GM19455 (cell line): Measurements from ENCODE around the gene STYXL1.

Source experiments
- ATAC-seq: cut with Tn5 transposase; IDR thresholded peaks from one replicate; pipeline ENCODE4 v1.9.1; 2021; ENCODE audit not compliant: unreplicated experiment

Gene STYXL1

DNA sequence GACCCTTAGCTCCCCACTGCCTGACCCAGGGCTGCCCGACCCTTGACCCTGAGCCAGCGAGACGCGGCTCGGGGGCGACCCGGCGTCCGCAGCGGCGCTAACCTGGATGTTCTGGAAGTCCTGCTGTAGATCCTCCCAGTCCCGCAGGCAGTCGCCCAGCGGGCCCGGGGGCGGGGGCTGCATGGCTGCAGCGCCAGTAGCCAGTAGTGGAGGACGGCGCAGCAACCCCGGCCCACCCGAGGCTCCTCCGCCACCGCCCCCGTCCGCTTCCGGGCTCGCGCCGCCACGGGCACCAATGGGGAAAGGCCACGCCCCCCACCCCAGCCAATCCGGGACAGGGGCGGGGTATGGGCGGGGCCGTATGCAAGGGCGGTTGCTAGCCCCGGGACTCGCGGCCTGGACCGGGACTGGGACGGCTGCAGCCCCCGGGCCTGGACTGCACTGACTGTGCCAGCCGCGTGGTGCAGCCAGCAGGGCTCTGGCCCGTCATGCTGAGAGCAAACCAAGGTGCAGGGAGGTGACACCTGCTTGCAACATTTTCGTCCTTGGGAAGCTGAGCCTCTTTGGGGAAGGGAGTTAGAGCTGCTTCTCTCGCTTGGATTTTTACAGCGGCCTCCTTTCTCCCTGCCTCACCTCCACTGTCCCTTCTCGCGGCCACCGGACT is 53.3 kb downstream of the STYXL1 start, which contains the start of gene TMEM120A:
TSS of gene TMEM120A (minus strand) at position 208 of the 664 bp plus-strand sequence. CDS start at position 183, 25 bp downstream.
- ATAC-seq = peak; percentile 96

DNA sequence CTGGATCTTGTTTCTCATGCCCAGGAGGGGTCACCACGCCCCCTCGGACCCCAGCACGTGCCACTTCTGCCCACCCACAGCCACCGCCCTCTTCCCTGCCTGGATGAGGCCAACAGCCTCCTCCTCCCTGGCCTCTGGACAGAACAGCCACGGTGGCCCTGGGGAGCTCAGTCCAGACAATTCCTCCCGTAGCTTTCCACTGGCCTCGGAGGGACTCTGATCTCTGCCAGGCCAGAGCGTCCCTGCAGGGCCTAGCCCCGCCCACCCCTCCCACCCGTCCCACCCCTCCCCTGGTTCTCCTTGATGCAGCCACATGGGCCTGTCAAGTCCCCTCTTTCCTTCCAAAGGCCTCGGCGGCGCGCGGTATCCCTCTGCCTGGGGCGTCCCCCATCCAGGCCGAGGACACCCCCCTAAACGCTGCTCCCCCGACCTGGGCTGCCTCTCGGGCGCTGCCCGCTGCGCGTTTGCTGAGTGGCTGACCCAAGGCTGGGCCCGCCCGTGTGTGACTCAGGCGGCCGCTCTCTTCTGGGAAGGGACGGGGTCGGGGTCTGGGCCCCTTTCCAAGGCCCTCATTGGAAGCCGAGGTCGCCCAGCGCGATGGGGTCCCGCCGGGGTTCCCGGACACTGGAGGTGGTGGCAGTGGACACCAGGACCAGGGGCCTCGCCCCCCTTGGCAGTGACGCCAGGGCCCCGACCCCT is 54.0 kb downstream of the STYXL1 start:
- peak; percentile 11 for ATAC-seq

DNA sequence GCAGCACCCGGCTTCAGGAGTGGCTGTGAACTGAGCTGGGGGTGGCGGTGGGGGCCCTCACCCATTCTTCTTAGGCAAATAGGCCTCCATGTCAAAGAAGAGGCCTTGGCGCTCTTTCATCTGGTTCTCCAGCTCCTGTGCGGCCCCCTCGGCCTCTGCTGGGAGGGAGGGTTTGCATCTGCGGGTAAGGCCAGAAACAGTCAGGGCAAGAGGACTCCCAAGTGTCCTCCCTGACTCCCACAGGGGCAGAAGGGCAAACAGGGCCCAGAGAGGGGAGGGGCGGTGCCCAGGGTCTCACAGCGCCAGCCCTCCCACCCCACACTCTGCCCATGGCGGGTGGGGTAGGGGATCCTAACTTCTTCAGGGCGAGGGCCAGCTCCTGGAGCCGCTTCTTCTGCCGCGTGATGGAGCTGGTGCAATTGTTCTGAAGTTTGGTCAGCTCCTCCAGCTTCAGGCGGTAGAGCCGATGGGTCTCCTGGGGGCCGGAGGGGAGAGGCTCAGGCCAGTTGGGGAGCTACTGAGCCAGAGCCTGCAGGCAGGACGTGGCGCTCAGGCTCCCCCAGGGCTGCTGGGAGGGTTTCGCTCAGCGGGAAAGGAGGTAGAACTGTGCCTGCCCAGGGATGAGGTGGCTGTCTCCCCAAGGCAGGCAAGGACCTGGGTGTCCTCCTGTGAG is 55.6 kb downstream of the STYXL1 start:
- no peak for ATAC-seq

DNA sequence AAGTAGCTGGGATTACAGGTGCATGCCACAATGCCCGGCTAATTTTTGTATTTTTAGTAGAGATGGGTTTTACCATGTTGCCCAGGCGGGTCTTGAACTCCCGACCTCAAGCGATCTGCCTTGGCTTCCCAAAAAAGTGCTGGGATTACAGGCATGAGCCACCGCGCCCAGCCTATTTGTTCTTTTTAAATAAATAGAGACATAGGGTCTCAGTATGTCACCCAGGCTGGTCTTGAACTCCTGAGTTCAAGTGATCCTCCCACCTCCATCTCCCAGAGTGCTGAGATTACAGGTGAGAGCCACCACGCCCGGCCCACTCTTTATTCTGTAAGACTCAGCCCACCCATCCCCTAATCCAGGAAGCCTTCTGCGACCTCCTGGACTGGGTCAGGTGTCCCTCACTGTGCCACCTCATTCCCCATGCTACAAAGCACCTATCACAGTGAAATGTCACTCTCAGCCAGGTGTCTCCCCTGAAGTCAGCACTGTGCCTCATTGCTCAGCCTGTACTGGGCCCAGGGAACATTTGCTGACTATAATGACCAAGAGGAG is 56.2 kb downstream of the STYXL1 start:
- ATAC-seq = no peak

DNA sequence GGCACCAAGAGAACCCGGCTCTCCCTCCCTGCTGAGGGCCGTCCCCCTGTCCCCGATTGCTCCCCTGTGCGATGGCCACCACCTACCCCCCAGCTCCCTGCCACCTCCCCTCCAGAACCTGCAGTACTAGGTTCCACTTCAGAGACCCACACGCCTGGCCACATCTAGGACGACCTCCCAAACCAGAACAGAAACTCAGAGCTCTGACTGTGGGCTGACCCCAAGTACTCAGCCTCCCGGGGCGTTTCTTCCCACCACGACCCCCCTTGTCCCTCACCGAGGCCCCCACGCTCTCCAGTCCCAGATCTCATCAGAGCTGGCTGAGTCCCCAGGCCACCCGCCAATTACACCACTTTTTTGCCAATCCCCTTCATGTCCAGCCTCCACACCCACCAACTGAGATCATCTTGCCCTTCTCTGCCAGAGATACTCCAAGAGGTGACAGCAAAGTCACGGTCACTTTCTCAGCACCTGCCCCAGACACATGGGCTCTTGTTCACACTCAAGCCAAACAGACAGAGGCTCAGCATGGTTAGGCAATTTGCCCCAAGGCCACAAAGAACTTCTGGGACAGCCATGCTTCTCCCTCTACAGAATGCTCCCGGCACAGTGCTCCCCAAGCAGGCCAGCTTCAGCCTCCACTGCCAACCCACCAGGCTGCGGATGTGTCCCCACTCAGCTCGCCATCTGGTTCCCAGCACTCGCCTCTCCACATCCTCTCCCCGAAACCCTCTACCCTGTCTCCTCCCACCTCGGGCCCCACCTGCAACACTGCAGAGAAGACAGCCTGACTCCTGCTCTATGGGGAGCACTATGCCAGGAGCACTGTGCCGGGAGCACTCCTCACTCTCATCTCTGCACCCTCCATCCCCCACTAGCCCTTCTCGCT is 58.1 kb downstream of the STYXL1 start:
- ATAC-seq = no peak

DNA sequence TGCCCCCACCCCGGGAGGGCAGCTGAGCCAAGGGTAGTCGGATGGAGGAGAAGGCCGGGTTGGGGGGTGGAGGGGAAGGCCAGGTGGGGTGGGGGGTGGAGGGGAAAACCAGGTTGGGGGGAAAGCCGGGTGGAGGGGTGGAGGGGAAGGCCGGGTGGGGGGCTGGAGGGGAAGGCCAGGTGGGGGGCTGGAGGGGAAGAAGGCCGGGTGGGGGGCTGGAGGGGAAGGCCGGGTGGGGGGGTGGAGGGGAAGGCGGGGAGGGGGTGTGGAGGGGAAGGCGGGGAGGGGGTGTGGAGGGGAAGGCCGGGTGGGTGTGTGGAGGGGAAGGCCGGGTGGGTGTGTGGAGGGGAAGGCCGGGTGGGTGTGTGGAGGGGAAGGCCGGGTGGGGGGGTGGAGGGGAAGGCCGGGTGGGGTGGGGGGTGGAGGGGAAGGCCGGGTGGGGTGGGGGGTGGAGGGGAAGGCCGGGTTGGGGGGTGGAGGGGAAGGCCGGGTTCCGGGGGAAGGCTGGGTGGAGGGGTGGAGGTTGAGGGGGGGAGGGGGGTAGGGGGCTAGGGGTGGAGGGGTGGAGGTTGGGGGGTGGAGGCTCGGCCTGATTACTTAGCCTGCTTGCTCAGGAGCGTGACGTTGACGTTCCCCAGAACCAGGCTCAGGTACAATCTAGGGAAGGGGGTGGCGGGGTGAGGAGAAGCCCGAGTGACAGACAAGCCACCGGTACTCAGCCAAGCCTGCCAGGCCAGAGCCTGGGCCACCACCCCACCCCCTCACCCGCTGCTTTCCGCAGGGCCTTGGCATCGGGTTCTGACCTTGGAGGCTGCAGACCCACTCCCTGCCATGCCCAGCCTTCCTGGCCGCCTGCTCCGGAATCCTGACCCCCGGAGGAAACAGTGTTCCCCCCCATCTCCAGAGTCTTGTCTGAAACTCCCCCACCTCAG is 59.0 kb downstream of the STYXL1 start:
- ATAC-seq = no peak

DNA sequence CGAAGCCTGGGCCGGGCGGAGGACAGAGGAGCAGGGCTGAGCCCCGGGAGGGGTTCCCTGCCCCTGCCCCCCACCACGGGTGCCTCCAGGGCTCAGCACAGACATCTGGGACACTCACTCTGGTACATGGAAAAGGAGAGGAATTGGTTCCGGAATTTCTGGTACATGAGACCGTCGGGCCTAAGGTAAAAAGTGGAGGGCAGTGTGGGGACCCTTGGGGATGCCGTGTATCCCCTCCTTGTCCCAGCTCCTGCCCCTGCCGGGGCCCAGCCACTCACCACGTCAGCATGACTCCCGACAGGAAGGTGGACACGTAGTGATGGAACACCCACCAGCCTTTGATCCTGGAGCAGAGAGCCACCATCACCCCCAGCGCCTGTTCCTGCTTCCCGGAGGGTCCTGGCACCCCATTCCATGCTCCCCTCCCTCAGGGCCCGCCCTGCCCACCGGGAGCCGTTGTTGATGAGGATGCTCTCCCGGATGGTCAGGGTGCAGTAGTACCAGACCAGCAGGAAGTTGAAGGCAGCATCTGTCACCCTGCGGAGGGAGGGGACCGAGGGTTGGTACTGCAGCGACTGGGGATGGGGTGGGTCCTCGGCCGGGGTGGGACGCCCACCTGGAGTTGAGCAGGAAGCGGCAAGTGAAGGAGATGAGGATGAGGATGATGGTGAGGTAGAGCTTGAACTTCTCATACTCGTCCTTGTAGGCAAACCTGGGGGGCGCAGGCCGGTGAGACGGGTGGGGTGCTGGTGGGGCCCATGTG is 59.8 kb downstream of the STYXL1 start:
- ATAC-seq = no peak

DNA sequence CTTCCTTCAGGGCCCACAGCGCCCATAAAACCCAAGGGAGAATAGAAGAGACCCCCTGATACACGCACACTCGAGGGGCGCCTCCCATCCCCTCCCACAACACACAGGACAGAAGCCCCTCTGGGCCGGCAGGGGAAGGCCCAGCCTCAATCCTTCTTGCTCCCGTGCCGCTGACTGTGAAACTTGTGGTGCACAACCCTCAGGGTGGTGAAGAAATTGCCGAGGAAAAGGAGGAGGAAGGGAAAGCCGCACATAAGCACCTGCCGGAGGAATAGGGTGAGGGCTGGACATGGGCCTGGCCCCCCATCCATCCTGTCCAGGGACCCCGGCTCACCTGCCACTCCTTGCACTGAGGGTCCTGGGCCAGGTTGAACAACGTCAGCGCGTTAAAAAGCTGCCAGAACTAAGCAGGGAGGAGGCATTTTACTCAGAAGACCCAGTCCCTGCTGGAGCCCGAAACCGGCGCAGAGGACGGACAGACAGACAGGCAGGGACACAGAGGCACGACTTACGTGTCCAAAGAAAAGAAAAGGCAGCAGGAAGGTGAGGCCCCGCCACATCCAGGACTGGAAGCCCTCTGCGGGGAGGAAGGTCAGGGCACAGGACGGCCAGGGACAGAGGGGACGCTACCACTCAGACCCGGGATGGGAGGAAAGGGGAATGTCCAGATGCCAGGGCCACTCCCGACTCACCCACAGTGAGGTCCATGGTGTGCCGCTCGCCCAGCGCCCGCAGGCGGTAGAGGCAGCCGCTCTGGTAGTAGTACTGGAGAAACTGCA is 60.6 kb downstream of the STYXL1 start:
- ATAC-seq = no peak

DNA sequence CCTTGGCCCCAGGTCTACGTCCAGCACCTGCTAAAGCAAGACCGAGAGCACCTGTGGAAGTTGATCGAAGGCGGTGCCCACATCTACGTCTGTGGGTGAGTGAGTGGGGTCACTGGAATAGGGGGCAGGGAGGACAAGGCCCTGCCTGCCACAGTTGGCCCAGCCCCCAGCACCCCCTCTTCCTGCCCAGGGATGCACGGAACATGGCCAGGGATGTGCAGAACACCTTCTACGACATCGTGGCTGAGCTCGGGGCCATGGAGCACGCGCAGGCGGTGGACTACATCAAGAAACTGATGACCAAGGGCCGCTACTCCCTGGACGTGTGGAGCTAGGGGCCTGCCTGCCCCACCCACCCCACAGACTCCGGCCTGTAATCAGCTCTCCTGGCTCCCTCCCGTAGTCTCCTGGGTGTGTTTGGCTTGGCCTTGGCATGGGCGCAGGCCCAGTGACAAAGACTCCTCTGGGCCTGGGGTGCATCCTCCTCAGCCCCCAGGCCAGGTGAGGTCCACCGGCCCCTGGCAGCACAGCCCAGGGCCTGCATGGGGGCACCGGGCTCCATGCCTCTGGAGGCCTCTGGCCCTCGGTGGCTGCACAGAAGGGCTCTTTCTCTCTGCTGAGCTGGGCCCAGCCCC is 61.5 kb downstream of the STYXL1 start:
- ATAC-seq = no peak

DNA sequence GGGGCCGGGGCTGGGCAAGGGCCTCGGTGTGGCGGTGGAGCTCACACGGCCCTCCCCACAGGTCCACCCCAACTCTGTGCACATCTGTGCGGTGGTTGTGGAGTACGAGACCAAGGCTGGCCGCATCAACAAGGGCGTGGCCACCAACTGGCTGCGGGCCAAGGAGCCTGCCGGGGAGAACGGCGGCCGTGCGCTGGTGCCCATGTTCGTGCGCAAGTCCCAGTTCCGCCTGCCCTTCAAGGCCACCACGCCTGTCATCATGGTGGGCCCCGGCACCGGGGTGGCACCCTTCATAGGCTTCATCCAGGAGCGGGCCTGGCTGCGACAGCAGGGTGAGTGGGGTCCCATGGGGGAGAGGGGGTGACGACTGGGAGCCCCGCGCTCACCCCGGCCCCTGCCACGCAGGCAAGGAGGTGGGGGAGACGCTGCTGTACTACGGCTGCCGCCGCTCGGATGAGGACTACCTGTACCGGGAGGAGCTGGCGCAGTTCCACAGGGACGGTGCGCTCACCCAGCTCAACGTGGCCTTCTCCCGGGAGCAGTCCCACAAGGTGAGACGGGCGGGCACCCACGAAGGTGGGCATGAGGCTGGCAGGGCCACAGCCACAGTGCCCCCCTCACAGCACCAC is 62.2 kb downstream of the STYXL1 start:
- no peak for ATAC-seq

DNA sequence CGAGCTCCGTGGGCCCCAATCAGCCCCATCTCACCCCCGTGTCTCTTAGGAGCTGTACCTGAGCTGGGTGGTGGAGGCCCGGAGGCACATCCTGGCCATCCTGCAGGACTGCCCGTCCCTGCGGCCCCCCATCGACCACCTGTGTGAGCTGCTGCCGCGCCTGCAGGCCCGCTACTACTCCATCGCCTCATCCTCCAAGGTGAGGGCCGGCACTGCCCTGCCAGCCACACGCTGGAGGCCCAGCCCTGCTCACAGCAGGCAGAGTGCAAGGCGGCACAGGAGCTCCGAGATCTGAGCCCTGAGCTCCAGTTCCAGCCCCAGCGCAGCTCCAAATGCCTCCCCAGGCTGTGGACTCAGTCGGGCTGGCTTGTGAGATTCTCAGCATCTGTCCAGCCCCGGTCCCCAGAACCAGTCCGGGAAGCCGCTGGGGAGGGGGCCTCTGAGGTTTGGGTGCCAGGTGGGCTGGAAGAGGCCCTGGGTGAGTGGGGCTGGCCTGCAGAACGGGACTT is 62.7 kb downstream of the STYXL1 start:
- no peak for ATAC-seq

DNA sequence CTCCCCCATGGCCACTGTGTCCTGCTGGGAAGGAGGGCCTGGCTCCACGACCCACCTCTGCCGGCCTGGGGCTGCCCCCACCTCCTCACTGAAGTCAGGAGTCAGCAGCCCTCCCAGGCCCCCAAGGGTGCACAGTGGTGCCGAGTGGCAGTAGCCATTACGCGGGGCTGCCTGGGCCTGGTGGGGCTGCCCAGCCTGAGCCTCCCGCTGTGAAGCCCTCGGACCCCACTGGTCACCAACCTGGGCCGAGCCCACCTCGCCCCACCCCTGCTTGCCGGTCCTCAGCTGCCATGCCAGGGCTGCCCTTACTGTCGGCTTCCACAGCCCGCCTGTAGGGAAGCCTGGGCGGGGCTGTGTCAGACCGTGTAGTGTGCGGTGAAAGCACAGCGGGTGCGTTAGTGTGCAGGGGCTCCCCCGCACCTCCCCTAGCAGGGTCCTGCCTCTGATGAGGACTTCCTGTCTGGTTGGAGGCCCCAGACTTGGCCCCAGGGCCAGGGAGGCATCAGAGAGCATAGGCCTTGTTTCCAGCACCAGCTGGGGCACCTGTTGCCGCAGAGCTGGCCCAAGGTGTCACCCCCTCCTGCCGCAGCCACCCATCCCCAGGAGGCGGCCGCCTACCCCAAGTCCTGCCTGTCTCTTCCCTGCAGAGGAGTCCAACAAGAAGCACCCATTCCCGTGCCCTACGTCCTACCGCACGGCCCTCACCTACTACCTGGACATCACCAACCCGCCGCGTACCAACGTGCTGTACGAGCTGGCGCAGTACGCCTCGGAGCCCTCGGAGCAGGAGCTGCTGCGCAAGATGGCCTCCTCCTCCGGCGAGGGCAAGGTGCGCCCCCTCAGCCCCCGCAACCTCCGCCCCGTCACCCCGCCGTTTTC is 63.4 kb downstream of the STYXL1 start:
- no peak for ATAC-seq

DNA sequence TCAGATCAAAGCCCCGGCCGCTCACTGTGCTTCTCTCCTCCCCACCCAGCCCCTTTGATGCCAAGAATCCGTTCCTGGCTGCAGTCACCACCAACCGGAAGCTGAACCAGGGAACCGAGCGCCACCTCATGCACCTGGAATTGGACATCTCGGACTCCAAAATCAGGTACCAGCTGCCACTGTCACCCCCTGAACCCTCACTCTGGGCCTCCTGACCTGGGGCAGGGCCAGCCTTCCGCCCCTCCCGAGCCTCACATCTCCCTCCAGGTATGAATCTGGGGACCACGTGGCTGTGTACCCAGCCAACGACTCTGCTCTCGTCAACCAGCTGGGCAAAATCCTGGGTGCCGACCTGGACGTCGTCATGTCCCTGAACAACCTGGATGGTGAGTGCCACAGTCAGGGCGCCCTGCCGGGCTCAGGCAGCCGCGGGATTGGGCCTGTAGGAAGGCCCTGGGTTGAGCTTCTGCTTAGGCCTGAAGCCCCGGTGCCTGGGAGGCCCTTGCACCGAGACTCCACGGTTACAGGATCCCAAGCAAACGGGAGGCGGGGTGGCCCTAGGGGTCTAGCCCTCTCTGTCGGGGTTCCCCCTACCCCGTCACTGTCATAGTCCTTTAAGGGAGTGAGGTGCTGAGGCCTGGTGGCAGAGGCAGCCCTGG is 64.2 kb downstream of the STYXL1 start:
- no peak for ATAC-seq

DNA sequence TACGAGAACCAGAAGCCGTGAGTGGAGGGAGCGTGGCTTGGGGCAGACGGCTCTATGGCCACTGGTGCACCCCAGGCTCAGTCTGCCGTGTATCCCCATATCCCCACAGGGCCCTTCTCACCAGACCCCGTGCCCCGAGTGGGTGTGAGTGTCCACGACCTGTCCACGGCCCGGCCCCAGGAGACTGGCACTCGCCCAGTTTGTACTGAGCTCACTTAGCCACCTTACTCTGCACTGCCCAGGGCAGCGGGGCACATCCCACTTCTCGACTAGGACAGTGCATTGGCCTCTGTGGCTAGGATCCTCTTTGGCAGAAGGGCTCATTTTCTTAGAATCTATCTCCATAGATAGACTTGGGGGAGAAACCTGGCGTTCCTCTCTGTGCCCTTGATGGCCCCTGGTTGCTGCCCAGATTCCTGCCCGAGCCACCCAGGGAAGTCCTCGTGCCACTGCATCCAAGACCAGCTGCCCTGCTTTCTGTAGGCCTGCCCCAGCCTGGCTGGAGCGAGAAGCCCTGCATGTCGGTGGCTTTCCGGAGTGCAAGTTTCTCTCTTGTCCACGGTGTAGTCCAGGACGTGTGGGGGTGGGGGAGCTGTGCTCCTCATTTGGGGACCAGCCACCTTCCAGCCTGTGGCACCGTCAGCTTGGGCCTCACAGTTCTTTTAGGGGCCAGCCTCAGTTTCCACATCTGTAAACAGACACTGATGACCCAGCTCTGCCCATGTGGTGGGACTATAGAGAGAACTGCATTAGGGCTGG is 65.3 kb downstream of the STYXL1 start:
- ATAC-seq = no peak
